Measurements from ENCODE around the gene RPTOR. TPM values are rescaled to one million over a fixed set of nuclear protein-coding genes. Genes with fewer than 3 reads are reported as not detected.

Gene RPTOR
- total RNA-seq, 3 donors from 2014 or later = 21.4 to 27.5 (median 23.6) TPM

GRCh38 chr17:80836971-80837481, 292.4 kb downstream of the RPTOR start:
- H3K27me3 ChIP-seq = no peaks in the 10 kb centered on the region
- TF ChIP-seq POLR2AphosphoS5 (IDR thresholded peaks at IDR 0.05) (no peak), POLR2A (IDR thresholded peaks at IDR 0.05) (no peak), CTCF (IDR thresholded peaks at IDR 0.05) (no peak)
- intact Hi-C loops (cut with DNase I; ENCODE audit: low total_unique reads) = no loop called here
- peaks cover 0 to 3% of the 10 kb centered on the region in 2 donors for H3K4me1 ChIP-seq
- H3K9me3 ChIP-seq = no peaks in the 10 kb centered on the region
- no peak for DNase-seq (ENCODE audit: low spot score in 2 of 2)
- H3K27ac ChIP-seq = no peak overlapping the region
- no peak overlapping the region for H3K4me3 ChIP-seq
- H3K36me3 ChIP-seq = no peaks in the 10 kb centered on the region

GRCh38 chr17:80837711-80838110, 293.1 kb downstream of the RPTOR start:
- Histone ChIP-seq H3K27ac (no peak overlapping the region), H3K36me3 (no peaks in the 10 kb centered on the region), H3K27me3 (no peaks in the 10 kb centered on the region), H3K4me1 (no peaks in the 10 kb centered on the region), H3K4me3 (no peak overlapping the region), H3K9me3 (no peaks in the 10 kb centered on the region)
- intact Hi-C loops (cut with DNase I; ENCODE audit: low total_unique reads) = no loop called here
- DNase-seq (ENCODE audit: low spot score in 2 of 2) = no peak
- TF ChIP-seq POLR2AphosphoS5 (IDR thresholded peaks at IDR 0.05) = no peak
- TF ChIP-seq CTCF (IDR thresholded peaks at IDR 0.05) = no peak
- TF ChIP-seq POLR2A (IDR thresholded peaks at IDR 0.05) = no peak

GRCh38 chr17:80838311-80839025, 293.8 kb downstream of the RPTOR start:
- intact Hi-C loops (cut with DNase I; ENCODE audit: low total_unique reads) = no loop called here
- H3K4me1 ChIP-seq = no peaks in the 10 kb centered on the region
- TF ChIP-seq CTCF (IDR thresholded peaks at IDR 0.05) (no peak), POLR2A (IDR thresholded peaks at IDR 0.05) (no peak), POLR2AphosphoS5 (IDR thresholded peaks at IDR 0.05) (no peak)
- no peak overlapping the region for H3K4me3 ChIP-seq
- H3K27ac ChIP-seq = no peak overlapping the region
- no peak for DNase-seq (ENCODE audit: low spot score in 2 of 2)
- H3K9me3 ChIP-seq = no peaks in the 10 kb centered on the region
- no peaks in the 10 kb centered on the region for H3K27me3 ChIP-seq
- no peaks in the 10 kb centered on the region for H3K36me3 ChIP-seq

- H3K9me3 ChIP-seq = no peaks in the 10 kb centered on the region
- TF ChIP-seq POLR2A (IDR thresholded peaks at IDR 0.05) (no peak), CTCF (IDR thresholded peaks at IDR 0.05) (no peak), POLR2AphosphoS5 (IDR thresholded peaks at IDR 0.05) (no peak)
- no peaks in the 10 kb centered on the region for H3K4me1 ChIP-seq
- H3K27me3 ChIP-seq = no peaks in the 10 kb centered on the region
- H3K4me3 ChIP-seq = no peak overlapping the region
- DNase-seq (ENCODE audit: low spot score in 2 of 2) = no peak
- intact Hi-C loops (cut with DNase I; ENCODE audit: low total_unique reads) = no loop called here
- no peak overlapping the region for H3K27ac ChIP-seq
- H3K36me3 ChIP-seq = no peaks in the 10 kb centered on the region
Observed at GRCh38 chr17:80839026-80839345, 294.3 kb downstream of the RPTOR start.

- Histone ChIP-seq H3K27me3 (no peaks in the 10 kb centered on the region), H3K27ac (no peak overlapping the region), H3K36me3 (no peaks in the 10 kb centered on the region), H3K4me3 (no peak overlapping the region), H3K4me1 (no peaks in the 10 kb centered on the region), H3K9me3 (no peaks in the 10 kb centered on the region)
- no peak for TF ChIP-seq CTCF (IDR thresholded peaks at IDR 0.05)
- no peak for TF ChIP-seq POLR2A (IDR thresholded peaks at IDR 0.05)
- no peak for TF ChIP-seq POLR2AphosphoS5 (IDR thresholded peaks at IDR 0.05)
- DNase-seq (ENCODE audit: low spot score in 2 of 2) = no peak
- intact Hi-C loops (cut with DNase I; ENCODE audit: low total_unique reads) = no loop called here
Observed at GRCh38 chr17:80839511-80839941, 294.9 kb downstream of the RPTOR start.
